ENCODE data around the gene GPR25. TPM values are rescaled to one million over a fixed set of nuclear protein-coding genes. Genes with fewer than 3 reads are reported as not detected.

GPR25 gene
- total RNA-seq, 1 experiment from 2014 or later: not detected

DNA sequence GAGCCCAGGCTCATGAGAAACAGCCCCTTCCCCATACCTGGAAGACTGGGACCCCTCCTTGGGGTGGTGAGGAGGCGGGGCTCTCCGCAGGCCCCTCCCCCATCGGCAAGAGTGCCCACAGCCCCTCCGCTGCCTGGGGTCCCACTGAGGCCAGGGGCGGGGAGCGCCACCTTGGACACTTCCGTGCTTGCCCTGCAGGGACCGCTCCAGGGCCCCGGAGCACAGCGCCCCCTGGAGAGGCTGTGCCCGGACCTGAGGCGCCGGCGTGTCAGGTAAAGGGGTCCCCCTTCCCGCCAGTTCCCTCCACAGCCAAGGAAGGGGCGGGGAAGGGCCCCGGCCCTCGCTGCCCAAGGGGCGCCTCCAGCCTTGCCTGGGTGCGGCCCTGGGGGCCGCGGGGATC lies 43.4 kb downstream of the GPR25 start:
- Histone ChIP-seq H2AFZ (ENCODE audit: low read depth, low read length, poor library complexity, severe bottlenecking) (no peak overlapping the region), H3K79me2 (ENCODE audit: insufficient read depth, low read length) (no peaks in the 10 kb centered on the region), H3K36me3 (ENCODE audit: control insufficient read depth in 1 of 2, insufficient read depth in 2 of 2, low read length in 2 of 2) (no peaks in the 10 kb centered on the region), H3K4me2 (ENCODE audit: low read length) (no peak overlapping the region), H3K4me3 (replicated peaks in 1 of 2; ENCODE audit: low read depth in 1 of 2, low read length in 2 of 2) (no peak overlapping the region), H3K9me3 (ENCODE audit: control insufficient read depth in 1 of 2, insufficient read depth in 1 of 2, low read depth in 1 of 2, low read length in 2 of 2) (no peaks in the 10 kb centered on the region), H3K27ac (ENCODE audit: low read depth, low read length) (no peak overlapping the region), H3K9me2 (ENCODE audit: insufficient read depth) (no peaks in the 10 kb centered on the region), H4K20me1 (ENCODE audit: insufficient read depth) (no peaks in the 10 kb centered on the region), H3K9ac (ENCODE audit: low read length) (no peak overlapping the region), H3K27me3 (ENCODE audit: insufficient read depth, low read length) (no peaks in the 10 kb centered on the region), H3K4me1 (ENCODE audit: control insufficient read depth in 1 of 2, insufficient read depth in 2 of 2, low read length in 2 of 2) (no peaks in the 10 kb centered on the region)
- TF ChIP-seq EGR1 (IDR thresholded peaks at IDR 0.05; ENCODE audit: low read depth) (no peak), POLR2AphosphoS5 (IDR thresholded peaks at IDR 0.05; ENCODE audit: low read depth, low read length) (no peak), ELF1 (IDR thresholded peaks at IDR 0.05; ENCODE audit: borderline replicate concordance, low read depth) (no peak), FOSL1 (IDR thresholded peaks at IDR 0.05; ENCODE audit: low read depth) (no peak), JUND (IDR thresholded peaks at IDR 0.05) (no peak), ZBTB33 (IDR thresholded peaks at IDR 0.05; ENCODE audit: extremely low read depth, insufficient replicate concordance, low read length) (no peak), ZFX (IDR thresholded peaks at IDR 0.05) (no peak), SIN3A (IDR thresholded peaks at IDR 0.05; ENCODE audit: low read depth) (no peak)
- TF ChIP-seq, protein P1, sequence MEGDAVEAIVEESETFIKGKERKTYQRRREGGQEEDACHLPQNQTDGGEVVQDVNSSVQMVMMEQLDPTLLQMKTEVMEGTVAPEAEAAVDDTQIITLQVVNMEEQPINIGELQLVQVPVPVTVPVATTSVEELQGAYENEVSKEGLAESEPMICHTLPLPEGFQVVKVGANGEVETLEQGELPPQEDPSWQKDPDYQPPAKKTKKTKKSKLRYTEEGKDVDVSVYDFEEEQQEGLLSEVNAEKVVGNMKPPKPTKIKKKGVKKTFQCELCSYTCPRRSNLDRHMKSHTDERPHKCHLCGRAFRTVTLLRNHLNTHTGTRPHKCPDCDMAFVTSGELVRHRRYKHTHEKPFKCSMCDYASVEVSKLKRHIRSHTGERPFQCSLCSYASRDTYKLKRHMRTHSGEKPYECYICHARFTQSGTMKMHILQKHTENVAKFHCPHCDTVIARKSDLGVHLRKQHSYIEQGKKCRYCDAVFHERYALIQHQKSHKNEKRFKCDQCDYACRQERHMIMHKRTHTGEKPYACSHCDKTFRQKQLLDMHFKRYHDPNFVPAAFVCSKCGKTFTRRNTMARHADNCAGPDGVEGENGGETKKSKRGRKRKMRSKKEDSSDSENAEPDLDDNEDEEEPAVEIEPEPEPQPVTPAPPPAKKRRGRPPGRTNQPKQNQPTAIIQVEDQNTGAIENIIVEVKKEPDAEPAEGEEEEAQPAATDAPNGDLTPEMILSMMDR (IDR thresholded peaks at IDR 0.05 in 2 of 3, conservative IDR thresholded peaks at IDR 0.05 in 1 of 3; ENCODE audit: borderline replicate concordance in 1 of 3, insufficient read depth in 1 of 3, low read depth in 2 of 3, low read length in 2 of 3): peak; percentile 50 to 88 (median 59)
- no peak for DNase-seq (ENCODE audit: low read depth, low spot score)
- RAD21 ChIA-PET (ENCODE audit: low non-redundant PET in 1 of 2, low total read pairs in 2 of 2, uncharacterized antibody in 2 of 2, unreplicated experiment in 2 of 2): no interaction called here
- ATAC-seq: peak; percentile 69
- intact Hi-C loops (cut with micrococcal nuclease): no loop called here
- CTCF ChIA-PET: no interaction called here
- BruUV-seq (replicated peaks): no TSS peak
- POLR2A ChIA-PET: no interaction called here

Data from HCT116 (cell line).